ENCODE measurements around the gene CFAP58. TPM values are rescaled to one million over a fixed set of nuclear protein-coding genes. Genes with fewer than 3 reads are reported as not detected.

CFAP58 gene
- total RNA-seq, 2 experiments from 2014 or later: not detected

DNA sequence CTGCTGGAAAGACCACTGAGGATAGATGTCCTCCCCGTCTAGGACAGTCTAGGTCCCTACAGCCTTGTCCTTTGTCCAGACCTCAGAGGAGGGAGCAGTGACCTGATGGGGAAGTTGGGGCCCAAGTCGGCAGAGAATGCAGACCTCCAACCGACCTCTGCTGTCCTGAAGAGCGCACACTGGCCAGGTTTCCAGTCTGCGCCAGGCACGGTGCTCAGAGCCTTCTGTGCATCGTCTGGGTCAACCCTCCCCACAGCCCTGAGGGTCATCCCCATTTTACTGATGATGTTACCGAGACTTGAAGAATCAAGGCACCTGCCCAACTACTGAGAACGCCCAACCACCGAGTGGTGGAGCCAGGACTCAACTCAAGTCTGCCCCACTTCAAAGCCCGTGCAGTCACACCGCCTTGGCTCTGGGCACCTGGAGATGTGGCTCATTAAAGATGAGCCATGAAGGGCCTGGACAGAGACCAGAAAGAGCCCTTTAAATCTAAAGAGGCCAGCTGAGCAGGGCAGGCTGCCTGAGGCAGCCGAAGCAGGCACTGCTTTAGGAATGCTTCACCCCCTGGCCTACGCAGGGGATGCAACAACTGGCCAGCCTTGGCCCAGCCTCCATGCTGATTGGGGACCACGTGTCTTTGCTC, 19.8 kb upstream of the CFAP58 start:
- peak overlapping the region; percentile 88 for H3K27ac Mint-ChIP-seq
- TF ChIP-seq, protein P1, sequence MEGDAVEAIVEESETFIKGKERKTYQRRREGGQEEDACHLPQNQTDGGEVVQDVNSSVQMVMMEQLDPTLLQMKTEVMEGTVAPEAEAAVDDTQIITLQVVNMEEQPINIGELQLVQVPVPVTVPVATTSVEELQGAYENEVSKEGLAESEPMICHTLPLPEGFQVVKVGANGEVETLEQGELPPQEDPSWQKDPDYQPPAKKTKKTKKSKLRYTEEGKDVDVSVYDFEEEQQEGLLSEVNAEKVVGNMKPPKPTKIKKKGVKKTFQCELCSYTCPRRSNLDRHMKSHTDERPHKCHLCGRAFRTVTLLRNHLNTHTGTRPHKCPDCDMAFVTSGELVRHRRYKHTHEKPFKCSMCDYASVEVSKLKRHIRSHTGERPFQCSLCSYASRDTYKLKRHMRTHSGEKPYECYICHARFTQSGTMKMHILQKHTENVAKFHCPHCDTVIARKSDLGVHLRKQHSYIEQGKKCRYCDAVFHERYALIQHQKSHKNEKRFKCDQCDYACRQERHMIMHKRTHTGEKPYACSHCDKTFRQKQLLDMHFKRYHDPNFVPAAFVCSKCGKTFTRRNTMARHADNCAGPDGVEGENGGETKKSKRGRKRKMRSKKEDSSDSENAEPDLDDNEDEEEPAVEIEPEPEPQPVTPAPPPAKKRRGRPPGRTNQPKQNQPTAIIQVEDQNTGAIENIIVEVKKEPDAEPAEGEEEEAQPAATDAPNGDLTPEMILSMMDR (IDR thresholded peaks at IDR 0.05): no peak
- H3K36me3 ChIP-seq (ENCODE audit: insufficient read depth, low read length): peaks cover 5% of the 10 kb centered on the region
- H3K27me3 ChIP-seq (ENCODE audit: control insufficient read depth in 1 of 2, insufficient read depth in 2 of 2, low read length in 2 of 2): no peaks in the 10 kb centered on the region
- DNase-seq: no peak
- H3K27me3 Mint-ChIP-seq: no peaks in the 10 kb centered on the region
- peak overlapping the region; percentile 96 for H3K4me3 Mint-ChIP-seq
- no peak overlapping the region for H3K4me3 ChIP-seq (ENCODE audit: low read length)
- H3K4me1 ChIP-seq (ENCODE audit: insufficient read depth, low read length): peaks cover 86% of the 10 kb centered on the region
- H3K9me3 ChIP-seq (ENCODE audit: control insufficient read depth in 1 of 2, insufficient read depth in 1 of 2, low read length in 2 of 2): no peaks in the 10 kb centered on the region
- H3K9me3 Mint-ChIP-seq: no peaks in the 10 kb centered on the region
- ChIA-PET POLR2A (interaction anchor here (7.2 kb wide), 1 partner anchor 27 kb away, joined by 99 read pairs; no protein-coding TSS in a partner anchor), CTCF (interaction anchor here (2.0 kb wide), 1 partner anchor 20 kb away, joined by 9 read pairs; the partner anchor contains the start of gene CFAP58)
- intact Hi-C loops (cut with DNase I, micrococcal nuclease): no loop called here
- peaks cover 55% of the 10 kb centered on the region for H3K36me3 Mint-ChIP-seq (ENCODE audit: low read depth)
- peak overlapping the region; percentile 73 to 74 for H3K27ac ChIP-seq (ENCODE audit: low read depth in 1 of 2, low read length in 2 of 2)
- peaks cover 85% of the 10 kb centered on the region for H3K4me1 Mint-ChIP-seq (ENCODE audit: low read depth)
- ATAC-seq (ENCODE audit: poor library complexity): no peak

DNA sequence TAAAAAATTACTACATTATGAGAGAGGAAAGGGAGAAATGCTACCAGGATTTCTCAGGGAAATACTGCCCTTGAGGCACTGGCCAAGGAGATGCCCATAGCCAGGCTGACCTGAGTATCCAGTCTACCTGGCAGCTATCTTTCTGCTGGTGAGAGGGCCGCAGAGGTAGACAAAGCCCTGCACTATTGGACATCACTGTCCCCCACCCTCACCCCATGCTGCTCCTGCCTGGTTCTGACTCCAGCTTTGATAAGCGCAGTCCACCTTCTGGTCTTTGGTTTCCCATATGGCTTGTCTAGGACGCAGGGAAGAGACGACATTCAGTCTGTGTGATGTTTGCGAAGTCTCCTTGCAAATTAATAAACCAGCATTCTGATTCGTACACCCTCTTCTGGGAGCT, 19.1 kb upstream of the CFAP58 start:
- DNase-seq: no peak
- POLR2A ChIA-PET: interaction anchor here (7.2 kb wide), 1 partner anchor 27 kb away, joined by 99 read pairs; no protein-coding TSS in a partner anchor

DNA sequence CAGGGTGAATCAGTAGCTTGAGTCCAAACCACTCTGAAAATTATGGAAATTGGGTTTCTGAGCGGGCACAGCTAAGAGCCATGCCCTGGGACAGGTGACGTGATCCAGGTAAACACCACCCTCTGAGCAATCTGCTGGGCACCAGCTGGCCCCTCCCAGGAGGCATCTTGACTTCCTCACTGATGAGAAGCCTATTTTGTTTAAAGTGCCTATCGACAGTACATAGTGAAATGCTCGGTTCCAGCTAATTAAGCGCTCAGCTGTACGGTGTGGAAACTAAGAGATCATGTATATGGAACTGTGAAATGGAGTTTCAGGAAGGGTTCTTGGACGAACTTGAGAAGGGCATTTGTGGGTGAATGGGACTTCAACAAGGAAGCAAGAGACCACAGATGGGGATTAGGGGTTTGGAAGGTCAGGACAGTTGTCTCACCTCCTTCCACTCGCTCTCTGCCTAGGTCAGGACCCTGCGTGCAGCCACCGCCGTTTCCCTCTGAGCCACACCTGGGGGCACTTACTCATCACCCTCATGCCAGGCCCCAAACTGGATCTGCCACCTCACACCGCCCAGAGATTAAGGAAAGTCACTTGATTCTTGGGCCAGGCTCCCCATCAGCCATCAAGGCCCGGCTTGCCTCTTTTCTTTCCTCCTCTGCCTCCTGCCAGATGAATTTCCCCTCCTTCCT, 18.5 kb upstream of the CFAP58 start:
- no peak overlapping the region for H3K4me3 ChIP-seq (ENCODE audit: low read length)
- Mint-ChIP-seq H3K27me3 (no peaks in the 10 kb centered on the region), H3K4me1 (ENCODE audit: low read depth) (peaks cover 85% of the 10 kb centered on the region), H3K4me3 (peak overlapping the region; percentile 96), H3K9me3 (no peaks in the 10 kb centered on the region), H3K27ac (peak overlapping the region; percentile 88), H3K36me3 (ENCODE audit: low read depth) (peaks cover 47% of the 10 kb centered on the region)
- no peaks in the 10 kb centered on the region for H3K27me3 ChIP-seq (ENCODE audit: control insufficient read depth in 1 of 2, insufficient read depth in 2 of 2, low read length in 2 of 2)
- ATAC-seq (ENCODE audit: poor library complexity): no peak
- peaks cover 5% of the 10 kb centered on the region for H3K36me3 ChIP-seq (ENCODE audit: insufficient read depth, low read length)
- H3K27ac ChIP-seq (ENCODE audit: low read depth in 1 of 2, low read length in 2 of 2): peak overlapping the region in 1 of 2 donors; percentile 92
- POLR2A ChIA-PET: interaction anchor here (1.5 to 7.2 kb wide), 2 partner anchors 18 to 28 kb away, joined by 4 to 99 read pairs; partner anchors contain the start of gene CFAP58
- H3K9me3 ChIP-seq (ENCODE audit: control insufficient read depth in 1 of 2, insufficient read depth in 1 of 2, low read length in 2 of 2): no peaks in the 10 kb centered on the region
- intact Hi-C loops (cut with DNase I, micrococcal nuclease): loop anchor here in 1 of 2 experiments (5.0 kb wide), 1 partner anchor 103 kb away; the partner anchor contains the start of gene CFAP43
- CTCF ChIA-PET: interaction anchor here (1.0 to 6.0 kb wide), 4 partner anchors 14 to 43 kb away, joined by 3 to 37 read pairs (median 6); partner anchors contain the start of gene CFAP58
- peak in 4 of 14 experiments; percentile 24 to 44 (median 28) for DNase-seq
- TF ChIP-seq, protein P1 (IDR thresholded peaks at IDR 0.05): no peak
- H3K4me1 ChIP-seq (ENCODE audit: insufficient read depth, low read length): peaks cover 79% of the 10 kb centered on the region

More for the DNA sequence above, 19.1 kb upstream of the CFAP58 start:
- Mint-ChIP-seq H3K27ac (peak overlapping the region; percentile 88), H3K4me1 (ENCODE audit: low read depth) (peaks cover 85% of the 10 kb centered on the region), H3K9me3 (no peaks in the 10 kb centered on the region), H3K27me3 (no peaks in the 10 kb centered on the region), H3K4me3 (peak overlapping the region; percentile 96), H3K36me3 (ENCODE audit: low read depth) (peaks cover 48% of the 10 kb centered on the region)
- Histone ChIP-seq H3K27me3 (ENCODE audit: control insufficient read depth in 1 of 2, insufficient read depth in 2 of 2, low read length in 2 of 2) (no peaks in the 10 kb centered on the region), H3K4me1 (ENCODE audit: insufficient read depth, low read length) (peaks cover 85% of the 10 kb centered on the region), H3K27ac (ENCODE audit: low read depth in 1 of 2, low read length in 2 of 2) (peak overlapping the region in 1 of 2 donors; percentile 73), H3K36me3 (ENCODE audit: insufficient read depth, low read length) (peaks cover 5% of the 10 kb centered on the region), H3K4me3 (ENCODE audit: low read length) (no peak overlapping the region), H3K9me3 (ENCODE audit: control insufficient read depth in 1 of 2, insufficient read depth in 1 of 2, low read length in 2 of 2) (no peaks in the 10 kb centered on the region)
- no peak for ATAC-seq (ENCODE audit: poor library complexity)
- CTCF ChIA-PET: interaction anchor here (1.0 to 6.0 kb wide), 4 partner anchors 13 to 43 kb away, joined by 3 to 37 read pairs (median 6); partner anchors contain the start of gene CFAP58
- intact Hi-C loops (cut with DNase I, micrococcal nuclease): no loop called here
- TF ChIP-seq, protein P1 (IDR thresholded peaks at IDR 0.05): no peak
